Astrocyte of the cerebellum (primary cell): ENCODE measurements around the gene VAPB.

Experiments used
- DNase-seq: peaks from one replicate; pipeline ENCODE4 v3.0.0-alpha.2; 2011; ENCODE audit warnings: low read depth
- H3K4me3 ChIP-seq: 2 replicates; pipeline ENCODE4 v1.5.1; 2011; ENCODE audit warnings: mild to moderate bottlenecking, low read depth, low read length, moderate library complexity
- CTCF ChIP-seq: IDR thresholded peaks from 2 replicates; pipeline ENCODE4 v1.5.1; 2012; ENCODE audit warnings: low read length, low read depth, moderate library complexity, mild to moderate bottlenecking; ENCODE audit errors: missing control alignments
- in situ Hi-C: cut with HindIII; loops from 2 replicates; pipeline ENCODE4 v1.10.0; 2017; ENCODE audit warnings: low sequenced_read_pairs

VAPB gene

DNA sequence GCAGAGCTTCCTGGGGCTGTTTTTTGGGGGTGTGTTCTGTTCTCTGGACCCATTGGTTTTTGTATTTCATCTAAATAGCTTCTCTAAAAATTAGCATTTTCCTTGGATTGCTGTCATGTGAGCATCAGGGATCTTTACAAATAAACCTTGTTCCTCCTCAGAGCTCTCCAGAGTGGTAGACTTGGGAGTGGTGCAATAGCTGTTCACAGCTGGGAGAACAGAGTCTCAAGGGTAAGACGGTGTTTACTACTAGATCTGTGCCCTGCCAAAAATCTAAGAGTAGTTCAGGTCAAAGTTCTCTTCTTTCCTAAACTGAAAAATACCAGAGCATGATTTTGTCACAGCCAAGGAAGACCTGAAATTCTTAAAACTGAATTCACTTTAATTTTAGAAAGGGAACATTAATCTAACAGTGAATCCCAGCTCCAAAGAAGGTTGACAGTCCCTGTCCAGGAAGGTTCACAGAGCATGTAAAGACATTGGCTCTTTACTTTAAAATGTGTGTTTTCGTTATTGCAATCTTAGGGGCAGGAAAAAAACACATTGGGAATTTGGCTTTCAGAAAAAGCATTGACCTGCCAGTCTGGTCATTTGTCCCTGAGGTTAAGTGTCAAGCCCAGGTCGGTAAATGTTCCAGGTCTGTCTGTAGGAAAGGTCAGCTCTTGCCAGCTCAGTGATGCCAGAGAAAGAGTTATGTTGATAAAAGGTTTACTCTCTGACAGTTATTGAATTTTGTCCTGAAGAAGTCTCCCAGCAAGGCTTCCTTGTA lies 43.3 kb downstream of the VAPB start:
- H3K4me3 ChIP-seq = no peak overlapping the region
- TF ChIP-seq CTCF = no peak
- in situ Hi-C loops = no loop called here
- DNase-seq = no peak

DNA sequence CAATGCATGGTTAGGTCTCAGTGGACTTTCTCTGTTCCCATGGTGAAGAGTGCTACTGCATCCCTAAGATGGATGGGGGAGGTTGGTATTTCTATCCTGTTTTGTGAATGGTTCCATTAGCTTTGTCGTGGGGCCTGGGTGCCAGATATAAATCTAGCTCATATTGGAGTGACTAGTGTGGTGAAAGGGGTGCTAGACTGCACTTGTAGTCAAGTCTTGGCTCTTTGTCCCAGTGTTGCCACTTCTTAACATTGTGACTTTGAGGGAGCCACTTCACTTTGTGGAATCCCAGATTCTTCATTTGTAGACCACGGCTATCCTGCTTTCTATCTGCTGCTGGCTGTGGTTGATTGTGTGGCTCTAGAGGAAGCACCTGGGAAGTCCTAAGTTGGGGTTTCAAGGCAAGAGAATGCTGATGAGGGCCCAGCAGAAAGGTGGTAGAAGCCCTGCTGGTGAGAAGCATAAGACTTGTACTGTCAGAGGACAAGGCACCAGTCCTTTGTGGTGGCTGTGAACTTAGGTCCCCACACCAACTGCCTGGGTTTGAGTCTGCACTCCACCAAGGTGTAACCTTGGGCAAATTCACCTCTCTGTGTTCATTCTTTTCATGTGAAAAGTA lies 44.1 kb downstream of the VAPB start:
- TF ChIP-seq CTCF = no peak
- in situ Hi-C loops = no loop called here
- no peak for DNase-seq
- H3K4me3 ChIP-seq = no peak overlapping the region

- in situ Hi-C loops = no loop called here
- TF ChIP-seq CTCF = no peak
- H3K4me3 ChIP-seq = no peak overlapping the region
- peak; percentile 13 for DNase-seq
Observed at GRCh38 chr20:58433759-58434158, 44.7 kb downstream of the VAPB start.

DNA sequence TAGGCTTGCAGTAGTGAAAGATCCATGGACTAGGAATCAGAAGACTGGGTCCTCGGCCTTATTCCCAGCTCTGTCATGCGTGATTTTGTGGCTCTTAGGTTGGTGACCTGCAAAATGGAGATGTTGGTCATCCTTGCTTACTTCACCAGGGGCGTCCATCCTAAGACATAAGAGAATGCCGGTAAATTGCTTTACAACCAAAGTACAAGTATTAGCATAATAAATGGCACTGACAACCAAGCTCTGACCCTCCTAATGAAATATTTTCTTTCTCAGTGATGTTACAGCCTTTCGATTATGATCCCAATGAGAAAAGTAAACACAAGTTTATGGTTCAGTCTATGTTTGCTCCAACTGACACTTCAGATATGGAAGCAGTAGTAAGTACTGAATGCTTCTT lies 45.3 kb downstream of the VAPB start:
- DNase-seq = no peak
- no peak for TF ChIP-seq CTCF
- in situ Hi-C loops = no loop called here

GRCh38 chr20:58435237-58435636 lies 46.2 kb downstream of the VAPB start:
- DNase-seq = no peak
- no peak for TF ChIP-seq CTCF
- in situ Hi-C loops = no loop called here
- H3K4me3 ChIP-seq = no peak overlapping the region

More for the DNA sequence above, 45.3 kb downstream of the VAPB start:
- no peak overlapping the region for H3K4me3 ChIP-seq

GRCh38 chr20:58436868-58437645 lies 48.0 kb downstream of the VAPB start:
- no peak for DNase-seq
- in situ Hi-C loops = no loop called here
- no peak for TF ChIP-seq CTCF
- H3K4me3 ChIP-seq = no peak overlapping the region
